Sigmoid colon (tissue), 3 donors: ENCODE results near the gene RGS17.

Experiments used
- POLR2A ChIP-seq, 2 donors: fragments of 450-650 bp; IDR thresholded peaks; one replicate each; pipeline ENCODE4 v1.6.1; 2016; ENCODE audit warnings: antibody characterized with exemption in 2 of 2, mild to moderate bottlenecking in 2 of 2, moderate library complexity in 2 of 2
- TF ChIP-seq, protein P1 (sequence below), 4 experiments: fragments of 450-650 bp in 3 of 4; fragments of 200-600 bp in 1 of 4; IDR thresholded peaks; one replicate each; pipeline ENCODE4 v1.5.1; 2016 to 2019; ENCODE audit warnings: antibody characterized with exemption in 4 of 4, mild to moderate bottlenecking in 3 of 4, moderate library complexity in 2 of 4

DNA sequence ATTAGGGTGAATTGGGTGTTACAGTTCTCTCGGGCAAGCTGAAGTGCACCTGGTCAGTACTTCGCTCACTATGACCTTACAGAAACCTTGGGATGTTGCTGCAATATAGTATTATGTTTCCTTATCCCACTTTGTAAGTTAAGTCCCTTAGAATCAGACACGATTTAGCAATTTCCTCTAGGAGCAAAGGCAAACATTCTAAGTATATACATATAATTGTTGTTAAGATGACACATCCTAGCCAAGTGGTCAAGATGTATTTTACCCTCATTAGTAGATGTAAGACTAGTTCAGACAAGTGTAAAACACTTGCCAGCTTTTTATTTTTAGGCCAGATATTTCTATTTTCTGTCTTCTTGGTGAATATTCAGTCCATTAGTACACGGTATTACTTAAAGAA, 31.1 kb upstream of the RGS17 start:
- no peak for TF ChIP-seq POLR2A (IDR thresholded peaks at IDR 0.05)
- TF ChIP-seq, protein P1, sequence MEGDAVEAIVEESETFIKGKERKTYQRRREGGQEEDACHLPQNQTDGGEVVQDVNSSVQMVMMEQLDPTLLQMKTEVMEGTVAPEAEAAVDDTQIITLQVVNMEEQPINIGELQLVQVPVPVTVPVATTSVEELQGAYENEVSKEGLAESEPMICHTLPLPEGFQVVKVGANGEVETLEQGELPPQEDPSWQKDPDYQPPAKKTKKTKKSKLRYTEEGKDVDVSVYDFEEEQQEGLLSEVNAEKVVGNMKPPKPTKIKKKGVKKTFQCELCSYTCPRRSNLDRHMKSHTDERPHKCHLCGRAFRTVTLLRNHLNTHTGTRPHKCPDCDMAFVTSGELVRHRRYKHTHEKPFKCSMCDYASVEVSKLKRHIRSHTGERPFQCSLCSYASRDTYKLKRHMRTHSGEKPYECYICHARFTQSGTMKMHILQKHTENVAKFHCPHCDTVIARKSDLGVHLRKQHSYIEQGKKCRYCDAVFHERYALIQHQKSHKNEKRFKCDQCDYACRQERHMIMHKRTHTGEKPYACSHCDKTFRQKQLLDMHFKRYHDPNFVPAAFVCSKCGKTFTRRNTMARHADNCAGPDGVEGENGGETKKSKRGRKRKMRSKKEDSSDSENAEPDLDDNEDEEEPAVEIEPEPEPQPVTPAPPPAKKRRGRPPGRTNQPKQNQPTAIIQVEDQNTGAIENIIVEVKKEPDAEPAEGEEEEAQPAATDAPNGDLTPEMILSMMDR (IDR thresholded peaks at IDR 0.05) = no peak
